Panc1 (cell line): Measurements from ENCODE around the gene DIS3L2. TPM values are rescaled to one million over a fixed set of nuclear protein-coding genes. Genes with fewer than 3 reads are reported as not detected.

Experiments
- ATAC-seq: fragments of 200-7000 bp; cut with Tn5 transposase; 2 replicates; pipeline ENCODE4 v1.9.1; 2020; ENCODE audit warnings: mild to moderate bottlenecking, moderate library complexity
- BruUV-seq: library from RNA; stranded (reverse); fragments of 400-500 nt; replicated peaks from 2 replicates; lab custom pipeline; 2021; lab: Mats Ljungman, UMichigan
- CTCF ChIA-PET: fragments of 300-600 bp; sonication (Branson Sonifier 250); formaldehyde crosslinking; loops from one replicate; lab custom pipeline; 2022; ENCODE audit warnings: antibody characterized with exemption; lab: Charles Lee
- POLR2A ChIA-PET: fragments of 300-600 bp; sonication (Branson Sonifier 250); formaldehyde crosslinking; loops from one replicate; lab custom pipeline; 2022; ENCODE audit warnings: antibody characterized with exemption; lab: Charles Lee
- DNase-seq: peaks from one replicate; pipeline ENCODE4 v3.0.0-alpha.2; 2010; ENCODE audit warnings: low read depth, low spot score
- H3K27ac ChIP-seq: 2 replicates; pipeline ENCODE4 v1.5.1; 2011; ENCODE audit warnings: mild to moderate bottlenecking, low read length, inconsistent platforms
- H3K27me3 ChIP-seq: fragments of 200-500 bp; sonication (Bioruptor generic); 2 replicates; pipeline ENCODE4 v1.6.0; 2014; ENCODE audit warnings: low read length, inconsistent platforms; ENCODE audit not compliant: control insufficient read depth, insufficient read depth
- H3K36me3 ChIP-seq: fragments of 200-500 bp; sonication (Bioruptor generic); 2 replicates; pipeline ENCODE4 v1.5.1; 2014; ENCODE audit warnings: inconsistent platforms, mild to moderate bottlenecking, low read length, moderate library complexity; ENCODE audit not compliant: control insufficient read depth, insufficient read depth
- H3K4me1 ChIP-seq: 2 replicates; pipeline ENCODE4 v1.5.1; 2011; ENCODE audit warnings: inconsistent platforms, mild to moderate bottlenecking, low read length, moderate library complexity; ENCODE audit not compliant: control insufficient read depth, insufficient read depth
- H3K4me3 ChIP-seq, 2 experiments: 2 replicates each; pipeline ENCODE4 v1.5.1; 2011 to 2012; ENCODE audit warnings: low read depth in 2 of 2, low read length in 2 of 2, mild to moderate bottlenecking in 2 of 2, inconsistent platforms in 1 of 2, moderate library complexity in 1 of 2
- H3K9me3 ChIP-seq: fragments of 200-500 bp; sonication (Bioruptor generic); 2 replicates; pipeline ENCODE4 v1.5.1; 2014; ENCODE audit warnings: low read depth, mild to moderate bottlenecking, inconsistent platforms, low read length, moderate library complexity; ENCODE audit not compliant: control insufficient read depth, insufficient read depth
- CTCF ChIP-seq: fragments of 450-650 bp; IDR thresholded peaks from 2 replicates; pipeline ENCODE4 v1.5.1; 2017; ENCODE audit warnings: mild to moderate bottlenecking
- POLR2AphosphoS5 ChIP-seq: IDR thresholded peaks from 2 replicates; pipeline ENCODE4 v1.6.1; 2012; ENCODE audit warnings: mild to moderate bottlenecking, low read depth, low read length, moderate library complexity
- REST ChIP-seq, 2 experiments: IDR thresholded peaks; 2 replicates each; pipeline ENCODE4 v1.6.1; 2011 to 2012; ENCODE audit warnings: low read depth in 2 of 2, control low read depth in 1 of 2, low read length in 1 of 2, mild to moderate bottlenecking in 1 of 2, moderate library complexity in 1 of 2; ENCODE audit not compliant: insufficient read depth in 1 of 2
- SIN3A ChIP-seq: IDR thresholded peaks from 2 replicates; pipeline ENCODE4 v1.6.1; 2012; ENCODE audit warnings: low read depth, mild to moderate bottlenecking, low read length, moderate library complexity, borderline replicate concordance; ENCODE audit not compliant: insufficient read depth
- TCF7L2 ChIP-seq: IDR thresholded peaks from 2 replicates; pipeline ENCODE4 v1.6.1; 2011; ENCODE audit warnings: mild to moderate bottlenecking, low read depth, low read length, inconsistent platforms
- in situ Hi-C: cut with HindIII; loops from 2 replicates; pipeline ENCODE4 v1.10.0; 2016; ENCODE audit warnings: low sequenced_read_pairs, low pct_unique_long_range_greater_than_20kb
- intact Hi-C: fragments of 100-400 bp; cut with micrococcal nuclease; formaldehyde crosslinking; loops from one replicate; pipeline ENCODE4 v1.10.0; 2022; ENCODE audit not compliant: unreplicated experiment
- total RNA-seq: library from RNA; stranded (reverse); gene quantifications from one replicate; pipeline ENCODE4 v1.2.1, GENCODE V29; 2021; ENCODE audit not compliant: unreplicated experiment

The DIS3L2 gene
- total RNA-seq, 1 experiment from 2014 or later: 28.1 TPM

- no peak for ATAC-seq
- no peak overlapping the region for H3K27ac ChIP-seq
- H3K9me3 ChIP-seq: no peaks in the 10 kb centered on the region
- no peaks in the 10 kb centered on the region for H3K27me3 ChIP-seq
- no peak for TF ChIP-seq CTCF
- no peaks in the 10 kb centered on the region for H3K36me3 ChIP-seq
- H3K4me3 ChIP-seq: no peak overlapping the region
- BruUV-seq: no TSS peak
- intact Hi-C loops (no loop called here), in situ Hi-C loops (no loop called here)
- ChIA-PET POLR2A (no interaction called here), CTCF (no interaction called here)
- peaks cover 11% of the 10 kb centered on the region for H3K4me1 ChIP-seq
- no peak for DNase-seq
Observed at GRCh38 chr2:232296776-232297525, 335.4 kb downstream of the DIS3L2 start.

GRCh38 chr2:232299084-232299483, 337.6 kb downstream of the DIS3L2 start:
- H3K36me3 ChIP-seq: no peaks in the 10 kb centered on the region
- CTCF ChIA-PET: no interaction called here
- in situ Hi-C loops: no loop called here

More at GRCh38 chr2:232299084-232299483, 337.6 kb downstream of the DIS3L2 start:
- ATAC-seq (no peak), DNase-seq (no peak)
- Histone ChIP-seq H3K4me3 (no peak overlapping the region), H3K27me3 (no peaks in the 10 kb centered on the region), H3K9me3 (no peaks in the 10 kb centered on the region), H3K27ac (no peak overlapping the region), H3K4me1 (peaks cover 11% of the 10 kb centered on the region)
- intact Hi-C loops: no loop called here
- POLR2A ChIA-PET: interaction anchor here (0.8 kb wide), 1 partner anchor 9 kb away, joined by 3 read pairs; no protein-coding TSS in a partner anchor
- no TSS peak for BruUV-seq
- TF ChIP-seq POLR2AphosphoS5: no peak
- TF ChIP-seq SIN3A: no peak
- TF ChIP-seq TCF7L2: no peak
- no peak for TF ChIP-seq CTCF
- TF ChIP-seq REST (IDR thresholded peaks at IDR 0.05; ENCODE audit: insufficient read depth in 1 of 2, low read depth in 2 of 2, low read length in 1 of 2): no peak
